Measurements from ENCODE around the gene CCDC185. TPM values are rescaled to one million over a fixed set of nuclear protein-coding genes. Genes with fewer than 3 reads are reported as not detected.

The CCDC185 gene
- polyA plus RNA-seq, 1 donor = not detected

- no peak for DNase-seq
Measured at GRCh38 chr1:223437151-223437550, 43.9 kb downstream of the CCDC185 start.

- no peak for DNase-seq
Measured at GRCh38 chr1:223443397-223443796, 50.2 kb downstream of the CCDC185 start.

DNA sequence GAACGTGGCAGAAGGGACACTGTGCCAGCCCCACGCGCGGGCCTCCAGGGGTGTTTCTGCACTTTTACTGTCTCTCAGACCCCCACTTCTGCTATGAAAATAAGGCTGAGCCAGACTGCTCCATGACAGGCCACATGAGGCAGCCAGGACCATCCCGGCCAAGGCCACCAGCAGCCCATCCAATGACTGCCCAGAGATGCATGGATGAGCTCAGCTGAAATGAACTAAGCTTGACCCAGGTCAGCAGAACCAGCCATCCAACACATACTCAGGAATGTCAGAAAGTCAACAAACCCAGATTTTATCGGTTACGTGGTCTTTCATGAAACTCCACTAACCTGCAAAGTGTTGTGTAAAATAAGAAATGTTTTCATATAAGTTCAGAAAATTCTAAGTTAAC is 51.2 kb downstream of the CCDC185 start:
- no peak for DNase-seq

Other genes with a start within 250 kb of the CCDC185 start
- 2.0 TPM for gene SUSD4, start 29.2 kb upstream of the CCDC185 start, polyA plus RNA-seq (ENCODE audit: insufficient read length)

Data from hindlimb muscle (tissue), 1 donor.